PC-9 (cell line): ENCODE data around the gene GFPT2. TPM values are rescaled to one million over a fixed set of nuclear protein-coding genes. Genes with fewer than 3 reads are reported as not detected.

ENCODE experiments used
- BruUV-seq: library from RNA; stranded (reverse); fragments of 400-500 nt; replicated peaks from 2 replicates; lab custom pipeline; 2021; lab: Mats Ljungman, UMichigan
- CTCF ChIA-PET: fragments of 300-600 bp; sonication (Branson Sonifier 250); formaldehyde crosslinking; loops from one replicate; lab custom pipeline; 2022; ENCODE audit warnings: antibody characterized with exemption; lab: Charles Lee
- POLR2A ChIA-PET: fragments of 300-600 bp; sonication (Branson Sonifier 250); formaldehyde crosslinking; loops from one replicate; lab custom pipeline; 2022; ENCODE audit warnings: antibody characterized with exemption; ENCODE audit not compliant: unreplicated experiment; lab: Charles Lee
- DNase-seq, 2 experiments: peaks; one replicate each; pipeline versions ENCODE4 v3.0.0 to v3.0.0-alpha.2; 2015 to 2022; ENCODE audit warnings: mixed read lengths in 1 of 2
- H2AFZ ChIP-seq: fragments of 200-600 bp; sonication (generic); 2 replicates; pipeline ENCODE4 v1.8.1; 2017; ENCODE audit warnings: antibody characterized with exemption
- H3F3A ChIP-seq: fragments of 200-600 bp; sonication (generic); 2 replicates; pipeline ENCODE4 v1.8.1; 2017; ENCODE audit warnings: antibody characterized with exemption, mild to moderate bottlenecking, low read depth; ENCODE audit not compliant: insufficient read depth
- H3K27ac ChIP-seq: fragments of 200-600 bp; sonication (generic); 2 replicates; pipeline ENCODE4 v1.6.1; 2016; ENCODE audit warnings: mixed run types
- H3K27me3 ChIP-seq: fragments of 200-600 bp; sonication (generic); 2 replicates; pipeline ENCODE4 v1.6.1; 2016; ENCODE audit warnings: low read depth, mixed run types; ENCODE audit not compliant: insufficient read depth
- H3K36me3 ChIP-seq: fragments of 200-600 bp; sonication (generic); 2 replicates; pipeline ENCODE4 v1.6.1; 2016; ENCODE audit warnings: low read depth, mixed run types
- H3K4me1 ChIP-seq: fragments of 200-600 bp; sonication (generic); replicated peaks from 2 replicates; pipeline ENCODE4 v1.6.1; 2016; ENCODE audit warnings: mixed run types; ENCODE audit not compliant: insufficient read depth
- H3K4me2 ChIP-seq: fragments of 200-600 bp; sonication (generic); 2 replicates; pipeline ENCODE4 v1.6.1; 2017; ENCODE audit warnings: mixed run types
- H3K4me3 ChIP-seq: fragments of 200-600 bp; sonication (generic); 2 replicates; pipeline ENCODE4 v1.6.1; 2016; ENCODE audit warnings: mixed run types
- H3K79me2 ChIP-seq: fragments of 200-600 bp; sonication (generic); 2 replicates; pipeline ENCODE4 v1.6.1; 2017; ENCODE audit warnings: low read depth, mixed run types
- H3K9me2 ChIP-seq: fragments of 200-600 bp; sonication (generic); 2 replicates; pipeline ENCODE4 v1.8.1; 2017; ENCODE audit warnings: mild to moderate bottlenecking; ENCODE audit not compliant: insufficient read depth
- H3K9me3 ChIP-seq: fragments of 200-600 bp; sonication (generic); 2 replicates; pipeline ENCODE4 v1.8.1; 2016; ENCODE audit warnings: low read depth; ENCODE audit not compliant: insufficient read depth
- H4K20me1 ChIP-seq: fragments of 200-600 bp; sonication (generic); 2 replicates; pipeline ENCODE4 v1.8.1; 2017; ENCODE audit not compliant: insufficient read depth
- EZH2 ChIP-seq: fragments of 200-600 bp; sonication (generic); IDR thresholded peaks from 2 replicates; pipeline ENCODE4 v1.8.0; 2017; ENCODE audit warnings: antibody characterized with exemption, low read depth
- intact Hi-C: fragments of 100-400 bp; cut with micrococcal nuclease; formaldehyde crosslinking; loops from one replicate; pipeline ENCODE4 v1.10.0; 2022; ENCODE audit not compliant: unreplicated experiment
- total RNA-seq: library from RNA; stranded (reverse); gene quantifications from 2 replicates; pipeline ENCODE4 v1.2.3, GENCODE V29; 2021
- TF ChIP-seq, protein P1 (sequence below): fragments of 200-600 bp; sonication (generic); conservative IDR thresholded peaks from 2 replicates; pipeline ENCODE4 v1.6.1; 2017; ENCODE audit warnings: mixed run types, antibody characterized with exemption, mild to moderate bottlenecking, moderate library complexity

Gene GFPT2
- total RNA-seq, 1 experiment from 2014 or later: 22.5 TPM

DNA sequence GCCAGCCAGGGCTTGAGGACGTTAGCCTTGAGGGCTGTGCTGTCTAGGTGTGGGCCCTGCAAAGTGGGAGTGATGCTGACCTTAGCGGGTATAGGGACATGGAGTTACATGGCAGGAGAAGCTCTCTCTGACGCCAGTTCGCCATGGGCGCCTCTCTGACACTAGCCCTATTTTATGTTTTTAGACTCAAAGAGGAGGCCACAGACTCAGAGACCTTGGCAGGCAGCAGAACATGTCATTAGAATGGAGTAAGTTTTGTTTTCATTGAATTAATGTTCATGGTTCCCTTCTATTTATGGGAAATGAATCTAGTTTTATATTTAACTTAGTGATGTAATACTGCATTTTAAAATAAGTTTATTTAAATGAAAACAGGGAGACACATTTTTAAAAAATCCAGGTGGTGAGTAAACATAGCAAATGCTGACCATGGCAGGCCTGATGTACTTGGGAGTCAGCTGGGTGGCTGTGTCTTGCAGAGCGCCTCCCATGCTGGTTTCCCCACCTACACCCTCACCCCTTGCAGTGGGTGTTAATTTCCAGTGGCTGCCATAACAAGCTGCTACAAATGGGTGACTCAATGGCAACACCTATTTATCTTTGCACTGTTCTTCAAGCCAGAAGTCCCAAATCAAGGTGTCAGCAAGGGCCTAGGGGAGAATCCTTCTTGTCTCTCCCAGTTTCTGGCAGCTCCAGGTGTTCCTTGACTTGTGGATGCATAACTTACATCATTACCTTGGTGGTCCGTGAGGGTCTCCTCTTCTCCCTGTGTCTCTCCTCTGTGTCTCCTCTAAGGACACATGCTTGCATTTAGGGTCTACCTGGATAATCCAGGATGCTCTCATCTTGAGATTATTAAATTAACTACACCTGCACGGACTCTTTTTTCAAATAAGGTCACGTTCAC lies 25.6 kb upstream of the GFPT2 start:
- no peaks in the 10 kb centered on the region for H3K4me1 ChIP-seq
- H4K20me1 ChIP-seq: no peaks in the 10 kb centered on the region
- H3F3A ChIP-seq: no peaks in the 10 kb centered on the region
- no peak overlapping the region for H2AFZ ChIP-seq
- H3K79me2 ChIP-seq: no peaks in the 10 kb centered on the region
- H3K36me3 ChIP-seq: no peaks in the 10 kb centered on the region
- H3K4me2 ChIP-seq: no peak overlapping the region
- ChIA-PET POLR2A (interaction anchor here (0.6 kb wide), 1 partner anchor 111 kb away, joined by 4 read pairs; no protein-coding TSS in a partner anchor), CTCF (no interaction called here)
- BruUV-seq: no TSS peak
- H3K4me3 ChIP-seq: no peak overlapping the region
- no peaks in the 10 kb centered on the region for H3K9me2 ChIP-seq
- no peaks in the 10 kb centered on the region for H3K27me3 ChIP-seq
- intact Hi-C loops: no loop called here
- no peaks in the 10 kb centered on the region for H3K9me3 ChIP-seq
- no peak for DNase-seq
- no peak overlapping the region for H3K27ac ChIP-seq
- TF ChIP-seq EZH2: no peak
- TF ChIP-seq, protein P1, sequence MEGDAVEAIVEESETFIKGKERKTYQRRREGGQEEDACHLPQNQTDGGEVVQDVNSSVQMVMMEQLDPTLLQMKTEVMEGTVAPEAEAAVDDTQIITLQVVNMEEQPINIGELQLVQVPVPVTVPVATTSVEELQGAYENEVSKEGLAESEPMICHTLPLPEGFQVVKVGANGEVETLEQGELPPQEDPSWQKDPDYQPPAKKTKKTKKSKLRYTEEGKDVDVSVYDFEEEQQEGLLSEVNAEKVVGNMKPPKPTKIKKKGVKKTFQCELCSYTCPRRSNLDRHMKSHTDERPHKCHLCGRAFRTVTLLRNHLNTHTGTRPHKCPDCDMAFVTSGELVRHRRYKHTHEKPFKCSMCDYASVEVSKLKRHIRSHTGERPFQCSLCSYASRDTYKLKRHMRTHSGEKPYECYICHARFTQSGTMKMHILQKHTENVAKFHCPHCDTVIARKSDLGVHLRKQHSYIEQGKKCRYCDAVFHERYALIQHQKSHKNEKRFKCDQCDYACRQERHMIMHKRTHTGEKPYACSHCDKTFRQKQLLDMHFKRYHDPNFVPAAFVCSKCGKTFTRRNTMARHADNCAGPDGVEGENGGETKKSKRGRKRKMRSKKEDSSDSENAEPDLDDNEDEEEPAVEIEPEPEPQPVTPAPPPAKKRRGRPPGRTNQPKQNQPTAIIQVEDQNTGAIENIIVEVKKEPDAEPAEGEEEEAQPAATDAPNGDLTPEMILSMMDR: no peak

DNA sequence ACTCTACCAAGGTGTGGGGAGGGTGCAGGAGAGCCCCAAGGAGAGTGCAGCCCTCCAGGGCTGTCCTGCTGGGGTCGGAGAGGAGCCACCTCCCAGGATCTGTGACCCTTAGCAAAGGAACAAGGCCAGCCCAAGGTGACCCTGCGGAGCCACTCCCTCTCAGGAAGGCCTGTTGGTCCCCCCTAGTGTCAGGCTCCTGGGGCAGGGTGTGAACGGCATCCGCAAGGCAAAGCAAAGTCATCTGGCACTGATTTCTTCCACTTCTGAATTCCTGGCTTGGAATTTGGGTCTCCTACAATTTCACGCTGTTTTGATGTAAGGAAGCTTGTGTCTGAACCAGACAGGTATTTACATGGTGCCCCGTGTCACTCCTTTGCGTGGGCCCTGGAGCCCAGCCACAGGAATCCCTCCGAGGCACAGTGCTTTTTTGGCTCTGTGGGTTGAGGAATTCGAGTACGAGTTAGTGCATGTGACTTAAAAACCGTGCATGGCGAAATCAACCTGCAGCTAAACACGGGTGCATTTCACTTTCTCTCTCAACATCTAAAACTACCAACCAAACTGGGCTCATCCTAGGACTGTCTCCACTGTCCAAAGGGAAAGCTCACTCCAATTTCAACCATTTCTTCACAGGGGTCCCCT lies 24.5 kb upstream of the GFPT2 start:
- Histone ChIP-seq H3K4me1 (no peaks in the 10 kb centered on the region), H3K9me3 (no peaks in the 10 kb centered on the region), H3K27me3 (no peaks in the 10 kb centered on the region), H3K79me2 (no peaks in the 10 kb centered on the region), H3K36me3 (no peaks in the 10 kb centered on the region), H3K4me2 (no peak overlapping the region), H4K20me1 (no peaks in the 10 kb centered on the region), H3F3A (no peaks in the 10 kb centered on the region), H2AFZ (no peak overlapping the region), H3K4me3 (no peak overlapping the region), H3K9me2 (no peaks in the 10 kb centered on the region), H3K27ac (no peak overlapping the region)
- no peak for DNase-seq
- no peak for TF ChIP-seq EZH2
- TF ChIP-seq, protein P1: no peak
- ChIA-PET CTCF (no interaction called here), POLR2A (no interaction called here)
- BruUV-seq: no TSS peak
- intact Hi-C loops: no loop called here

DNA sequence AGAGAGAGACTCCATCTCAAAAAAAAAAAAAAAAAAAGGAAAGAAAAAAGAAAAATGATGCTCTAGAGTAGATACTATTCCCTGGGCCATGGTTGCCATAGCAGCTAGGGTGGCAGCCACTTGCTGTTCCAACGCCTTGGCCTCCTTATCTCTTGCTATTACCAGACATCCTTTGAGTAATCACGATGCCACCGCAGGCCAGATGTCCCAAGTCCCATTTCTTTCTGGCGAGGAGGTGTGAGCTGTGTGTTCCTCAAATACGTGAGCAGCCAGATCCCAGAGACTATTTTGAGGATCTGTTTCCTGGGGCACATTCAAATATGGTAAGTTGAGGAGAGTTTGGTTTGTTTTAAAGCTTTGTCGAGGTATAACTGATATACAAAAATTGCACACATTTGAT lies 23.4 kb upstream of the GFPT2 start:
- no TSS peak for BruUV-seq

More for the DNA sequence above, 23.4 kb upstream of the GFPT2 start:
- Histone ChIP-seq H3K9me2 (no peaks in the 10 kb centered on the region), H3K36me3 (no peaks in the 10 kb centered on the region), H4K20me1 (no peaks in the 10 kb centered on the region), H3F3A (no peaks in the 10 kb centered on the region), H3K27me3 (no peaks in the 10 kb centered on the region), H3K4me3 (no peak overlapping the region), H3K27ac (no peak overlapping the region), H2AFZ (no peak overlapping the region), H3K79me2 (no peaks in the 10 kb centered on the region), H3K4me1 (no peaks in the 10 kb centered on the region), H3K4me2 (no peak overlapping the region), H3K9me3 (no peaks in the 10 kb centered on the region)
- no peak for DNase-seq
- CTCF ChIA-PET: no interaction called here
- intact Hi-C loops: no loop called here
- POLR2A ChIA-PET: no interaction called here
- TF ChIP-seq, protein P1: no peak
- no peak for TF ChIP-seq EZH2
